Measurements from ENCODE around the gene SPECC1L.

DNA sequence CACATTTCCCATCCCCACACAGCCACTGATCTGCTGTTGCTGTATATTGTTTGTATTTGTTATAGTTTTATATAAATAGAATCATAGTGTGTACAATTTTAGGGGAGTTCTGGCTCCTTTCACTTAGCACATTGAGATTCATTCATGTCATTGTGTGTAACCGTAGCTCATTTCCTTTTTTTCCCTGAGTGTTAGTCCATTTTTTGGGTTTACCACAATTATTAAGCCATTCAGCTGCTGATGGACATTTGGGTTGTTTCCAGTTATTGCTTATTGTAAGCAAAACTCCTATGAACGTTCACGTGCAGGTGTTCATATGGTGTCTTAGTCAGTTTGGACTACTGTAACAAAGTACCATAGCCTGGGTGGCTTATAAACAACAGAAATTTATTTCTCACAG, 123.2 kb downstream of the SPECC1L start:
- TF ChIP-seq, protein P1, sequence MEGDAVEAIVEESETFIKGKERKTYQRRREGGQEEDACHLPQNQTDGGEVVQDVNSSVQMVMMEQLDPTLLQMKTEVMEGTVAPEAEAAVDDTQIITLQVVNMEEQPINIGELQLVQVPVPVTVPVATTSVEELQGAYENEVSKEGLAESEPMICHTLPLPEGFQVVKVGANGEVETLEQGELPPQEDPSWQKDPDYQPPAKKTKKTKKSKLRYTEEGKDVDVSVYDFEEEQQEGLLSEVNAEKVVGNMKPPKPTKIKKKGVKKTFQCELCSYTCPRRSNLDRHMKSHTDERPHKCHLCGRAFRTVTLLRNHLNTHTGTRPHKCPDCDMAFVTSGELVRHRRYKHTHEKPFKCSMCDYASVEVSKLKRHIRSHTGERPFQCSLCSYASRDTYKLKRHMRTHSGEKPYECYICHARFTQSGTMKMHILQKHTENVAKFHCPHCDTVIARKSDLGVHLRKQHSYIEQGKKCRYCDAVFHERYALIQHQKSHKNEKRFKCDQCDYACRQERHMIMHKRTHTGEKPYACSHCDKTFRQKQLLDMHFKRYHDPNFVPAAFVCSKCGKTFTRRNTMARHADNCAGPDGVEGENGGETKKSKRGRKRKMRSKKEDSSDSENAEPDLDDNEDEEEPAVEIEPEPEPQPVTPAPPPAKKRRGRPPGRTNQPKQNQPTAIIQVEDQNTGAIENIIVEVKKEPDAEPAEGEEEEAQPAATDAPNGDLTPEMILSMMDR (IDR thresholded peaks at IDR 0.05): no peak
- TF ChIP-seq POLR2A (IDR thresholded peaks at IDR 0.05): no peak
